Left colon (tissue), 2 donors: Measurements from ENCODE around the gene CRYBB1. TPM values are rescaled to one million over a fixed set of nuclear protein-coding genes. Genes with fewer than 3 reads are reported as not detected.
"Not testable (repeated sequence)": the region's sequence is repeated elsewhere in the genome, so short reads cannot be mapped to it uniquely, and the experiment has no call there.

Experiments used
- ATAC-seq: fragments of 200-7000 bp; cut with Tn5 transposase; one replicate; pipeline ENCODE4 v1.9.1; 2020; ENCODE audit warnings: mild to moderate bottlenecking, moderate library complexity
- DNase-seq, 2 donors: peaks; one replicate each; pipeline ENCODE4 v3.0.0-alpha.2; 2020
- intact Hi-C, 2 donors: fragments of 100-400 bp; cut with DNase I in 1 of 2; cut with micrococcal nuclease in 1 of 2; formaldehyde crosslinking; loops; one replicate each; pipeline versions ENCODE4 v1.11.2 to v1.14.0; 2022; cut with DNase I, micrococcal nuclease
- total RNA-seq, 2 donors: library from RNA; stranded (reverse); fragmentation: NEBNext Ultra II Directional; extraction: Animal tissue kit (Norgen Biotek cat#: 25700); gene quantifications; one replicate each; pipeline ENCODE4 v1.2.1, GENCODE V29; 2021
- donor health status: DM: no; HTN: no; CAD: no.
- donor health status: DM: yes; HTN: yes; CAD: no.

The CRYBB1 gene
- total RNA-seq, 2 donors from 2014 or later = 0.36 TPM; not detected in 1

DNA sequence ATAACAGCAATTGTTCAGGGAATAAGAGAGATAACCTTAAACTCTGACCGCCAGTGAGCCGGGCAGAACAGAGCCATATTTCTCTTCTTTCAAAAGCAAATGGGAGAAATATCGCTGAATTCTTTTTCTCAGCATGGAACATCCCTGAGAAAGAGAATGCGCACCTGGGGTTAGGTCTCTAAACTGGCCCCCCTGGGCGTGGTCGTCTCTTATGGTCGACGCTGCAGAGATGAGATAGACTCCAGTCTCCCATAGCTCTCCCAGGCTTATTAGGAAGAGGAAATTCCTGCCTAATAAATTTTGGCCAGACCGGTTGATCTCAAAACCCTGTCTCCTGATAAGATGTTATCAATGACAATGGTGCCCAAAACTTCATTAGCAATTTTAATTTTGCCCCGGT lies 4.1 kb downstream of the CRYBB1 start:
- DNase-seq, ATAC-seq, intact Hi-C loops: not testable (repeated sequence)

DNA sequence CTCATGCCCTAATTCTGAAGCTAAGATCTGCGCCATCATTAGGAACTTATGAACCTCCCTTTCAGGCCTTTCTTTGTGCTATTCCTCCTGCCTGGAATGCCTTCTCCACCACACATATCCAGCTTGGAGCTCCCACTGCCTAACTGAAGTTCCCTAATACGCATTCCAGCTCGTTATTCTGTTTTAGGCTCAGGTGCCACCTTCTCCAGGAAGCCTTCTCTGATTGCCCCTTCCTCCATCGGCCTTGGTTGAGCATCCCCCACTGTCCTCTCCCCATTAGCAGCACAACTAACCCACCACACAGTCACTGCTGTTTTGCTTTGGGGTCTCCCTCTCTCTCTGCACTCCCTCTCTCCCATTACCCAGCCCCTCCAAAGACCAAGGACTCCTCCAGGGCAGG lies 5.2 kb downstream of the CRYBB1 start:
- no peak for ATAC-seq
- intact Hi-C loops = no loop called here
- DNase-seq = no peak

DNA sequence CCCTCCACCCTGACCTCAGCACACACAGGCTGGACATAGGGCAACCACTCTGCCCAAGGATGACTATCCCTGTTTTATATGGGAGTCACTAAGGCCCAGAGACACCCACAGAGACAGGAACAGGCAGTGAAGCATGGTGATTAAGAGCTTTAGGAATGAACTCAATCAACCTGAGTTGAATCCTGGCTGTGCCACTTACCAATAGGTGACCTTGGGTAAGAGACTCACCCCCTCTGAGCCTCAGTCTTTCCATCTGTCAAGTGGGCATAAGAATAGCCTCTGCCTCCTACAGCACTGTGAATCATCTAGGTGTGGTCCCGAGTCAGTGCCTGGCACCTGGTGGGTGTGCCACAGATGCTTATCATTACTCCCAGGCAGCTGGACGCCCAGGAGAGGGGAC lies 6.8 kb downstream of the CRYBB1 start:
- no peak for DNase-seq
- intact Hi-C loops = no loop called here
- ATAC-seq = no peak

DNA sequence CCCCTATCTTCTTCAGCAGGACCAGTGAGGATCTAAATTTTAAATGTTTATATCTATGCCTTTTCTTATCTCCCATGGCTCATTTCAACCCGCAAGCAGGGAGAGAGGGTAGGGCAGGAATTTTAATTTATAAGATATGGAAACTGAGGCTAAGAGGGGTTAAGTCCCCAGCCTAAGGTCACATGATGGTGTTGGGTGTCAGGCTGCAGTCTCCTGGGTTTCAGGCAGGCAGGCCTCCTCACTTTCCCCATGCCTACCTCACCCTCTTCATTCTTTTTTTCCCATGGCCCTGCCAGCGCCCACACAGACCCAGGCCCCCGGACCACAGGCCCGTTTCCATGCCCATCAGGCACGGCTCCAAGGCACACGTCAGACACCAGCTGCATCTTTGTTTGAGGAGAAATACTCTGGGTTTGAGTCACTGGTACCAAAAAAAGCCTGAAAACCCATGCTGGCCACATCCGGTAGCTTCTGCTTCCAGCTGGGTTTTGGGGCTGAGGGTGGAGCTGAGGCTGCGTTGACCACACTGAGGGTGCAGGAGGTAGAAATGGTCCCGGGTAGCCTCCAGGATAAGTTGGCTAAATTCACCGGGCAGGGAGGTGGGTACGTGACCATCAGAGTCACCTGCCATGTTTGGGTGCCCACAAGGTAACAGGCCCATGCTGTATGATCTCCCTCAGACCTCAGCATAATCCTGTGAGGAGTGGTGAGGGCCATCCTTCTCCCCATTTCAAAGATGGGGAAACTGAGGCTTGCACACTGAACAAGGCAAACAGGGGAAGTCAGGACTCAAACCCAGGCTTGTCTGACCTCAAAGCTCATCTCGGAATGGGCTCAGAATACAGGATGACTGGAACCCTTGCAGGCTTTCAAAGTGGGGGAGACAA lies 7.5 kb downstream of the CRYBB1 start:
- intact Hi-C loops = no loop called here
- DNase-seq = peak; percentile 48 to 56
- ATAC-seq = no peak

DNA sequence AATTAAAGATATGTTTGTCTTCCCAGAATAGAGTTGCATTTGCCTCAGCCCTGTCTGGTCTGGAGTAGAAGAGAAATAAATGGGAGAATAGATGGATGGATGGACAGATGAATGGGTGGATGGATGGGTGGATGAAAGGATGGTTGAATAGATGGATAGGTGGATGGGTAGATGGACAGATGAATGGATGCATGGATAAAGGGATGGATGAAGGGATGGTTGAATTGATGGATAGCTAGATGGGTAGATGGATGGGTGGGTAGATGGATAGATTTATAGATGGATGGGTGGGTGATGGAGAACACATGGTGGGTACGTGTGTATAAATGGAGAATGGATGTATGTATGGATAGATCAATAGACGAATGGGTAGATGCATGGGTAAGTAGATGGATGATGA lies 8.5 kb downstream of the CRYBB1 start:
- intact Hi-C loops = no loop called here
- no peak for ATAC-seq
- DNase-seq = no peak

DNA sequence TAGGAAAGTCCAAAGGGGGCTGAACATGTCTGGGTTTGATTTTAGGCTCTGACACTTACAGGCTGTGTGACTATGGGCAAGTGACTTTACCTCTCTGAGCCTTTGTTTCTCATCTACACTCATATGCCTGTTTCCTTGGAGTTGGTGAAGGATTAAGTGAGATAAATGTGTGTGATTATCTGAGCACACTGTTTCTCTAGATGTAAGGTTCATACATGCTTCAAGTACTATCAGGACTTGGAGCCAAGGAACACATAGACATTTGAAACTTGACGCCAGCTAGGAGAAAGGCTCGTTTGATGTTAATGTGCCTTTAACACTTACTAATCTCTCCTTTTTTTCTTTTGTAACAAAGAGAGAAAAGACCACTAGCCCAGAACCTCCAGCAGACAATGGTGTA lies 9.7 kb downstream of the CRYBB1 start:
- DNase-seq (no peak), ATAC-seq (no peak)
- intact Hi-C loops = no loop called here

DNA sequence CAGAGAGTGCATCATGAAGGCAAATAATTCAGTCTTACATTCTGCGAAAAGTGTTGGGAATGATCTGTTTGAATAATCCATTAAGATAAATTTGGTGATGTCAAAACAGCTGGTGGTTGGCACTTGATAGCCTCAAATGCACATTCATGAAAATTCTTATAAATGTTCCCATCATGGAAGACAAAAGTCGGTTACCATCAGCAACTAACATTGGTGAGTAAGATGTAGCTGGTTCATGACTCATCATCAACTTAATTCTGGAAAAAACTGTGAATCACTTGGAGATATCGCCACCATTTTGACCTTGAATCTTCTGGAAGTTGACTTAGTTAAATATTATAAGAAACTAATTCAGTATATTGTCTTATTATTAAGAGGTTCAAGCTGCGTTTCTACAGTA lies 11.2 kb downstream of the CRYBB1 start:
- ATAC-seq (no peak), DNase-seq (no peak)
- intact Hi-C loops = no loop called here

DNA sequence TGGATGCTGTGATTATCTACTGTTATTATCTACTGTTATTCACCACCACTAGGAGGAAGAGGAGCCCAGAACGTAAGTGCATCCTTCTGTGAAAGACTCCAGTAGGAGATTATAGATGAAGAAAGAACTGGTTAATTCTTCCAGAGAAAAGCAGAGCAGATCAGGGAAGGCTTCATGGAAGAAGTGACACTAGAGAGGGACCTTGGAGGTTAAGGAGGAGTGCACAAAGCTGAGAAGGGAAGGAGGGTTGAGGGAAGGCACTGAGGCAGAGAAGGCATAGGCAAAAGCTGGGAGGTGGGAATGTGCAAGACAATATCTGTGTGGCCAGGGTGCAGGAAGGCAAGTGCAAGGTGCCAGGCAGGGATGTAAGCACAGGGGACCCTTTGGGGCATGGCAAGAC lies 13.5 kb downstream of the CRYBB1 start:
- intact Hi-C loops = no loop called here
- no peak for DNase-seq

DNA sequence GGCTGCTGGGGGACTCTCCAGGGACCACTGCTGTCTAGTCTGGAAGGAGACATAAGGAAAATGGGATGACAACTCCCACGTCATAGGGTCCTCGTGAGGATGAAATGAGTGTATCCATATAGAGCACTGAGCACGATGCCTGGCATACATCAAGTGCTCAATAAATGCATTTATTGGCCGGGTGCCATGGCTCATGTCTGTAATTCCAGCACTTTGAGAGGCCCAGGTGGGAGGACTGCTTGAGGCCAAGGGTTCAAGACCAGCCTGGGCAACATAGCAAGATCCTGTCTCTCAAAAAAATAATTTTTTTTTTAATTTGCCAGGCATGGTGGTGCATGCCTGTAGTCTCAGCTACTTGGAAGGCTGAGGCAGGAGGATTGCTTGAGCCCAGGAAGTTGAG lies 15.7 kb downstream of the CRYBB1 start:
- intact Hi-C loops = no loop called here
- ATAC-seq = no peak
- DNase-seq = no peak

More for the DNA sequence above, 13.5 kb downstream of the CRYBB1 start:
- ATAC-seq = no peak

DNA sequence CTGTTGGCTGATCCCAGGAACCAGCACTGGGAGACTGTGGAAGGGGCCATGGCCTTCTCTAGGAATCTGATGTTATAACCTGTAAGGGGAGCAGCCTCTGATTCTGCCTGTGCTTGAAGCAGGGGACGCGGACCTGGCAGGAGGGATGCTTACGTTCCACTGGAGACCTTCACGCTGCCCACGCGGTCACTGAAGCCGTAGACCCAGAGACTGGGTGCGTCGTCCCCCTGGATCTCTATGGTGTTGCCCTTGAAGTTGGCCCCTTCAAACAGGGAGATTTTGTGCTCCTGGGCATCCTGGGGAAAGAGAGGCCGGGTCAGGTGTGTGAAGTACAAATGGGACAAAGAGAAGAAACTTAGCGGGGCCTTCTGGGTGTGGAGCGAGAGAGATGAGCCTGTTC lies 16.1 kb downstream of the CRYBB1 start:
- ATAC-seq (no peak), DNase-seq (peak in 1 of 2 donors; percentile 7)
- intact Hi-C loops = no loop called here

DNA sequence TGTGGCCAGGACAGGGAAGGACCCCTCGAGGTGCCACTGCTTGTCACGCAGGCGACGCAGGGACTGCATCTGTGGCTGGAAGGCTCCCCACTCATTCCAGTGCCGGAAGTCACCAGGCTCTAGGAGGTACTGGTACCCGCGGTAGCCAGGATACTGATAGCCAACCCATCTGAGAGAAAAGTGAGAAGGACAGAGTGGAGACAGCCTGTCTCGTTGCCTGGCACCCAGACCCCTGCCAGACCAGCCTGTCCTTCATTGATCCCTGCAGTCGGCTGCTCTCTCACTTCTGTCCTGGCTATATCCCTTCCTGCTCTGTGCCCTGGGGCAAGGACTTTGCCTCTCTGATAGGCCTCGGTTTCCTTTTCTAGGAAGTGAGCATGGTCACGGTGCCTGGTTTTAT lies 18.3 kb downstream of the CRYBB1 start:
- peak in 1 of 2 donors; percentile 14 for DNase-seq
- intact Hi-C loops = no loop called here
- ATAC-seq = no peak

DNA sequence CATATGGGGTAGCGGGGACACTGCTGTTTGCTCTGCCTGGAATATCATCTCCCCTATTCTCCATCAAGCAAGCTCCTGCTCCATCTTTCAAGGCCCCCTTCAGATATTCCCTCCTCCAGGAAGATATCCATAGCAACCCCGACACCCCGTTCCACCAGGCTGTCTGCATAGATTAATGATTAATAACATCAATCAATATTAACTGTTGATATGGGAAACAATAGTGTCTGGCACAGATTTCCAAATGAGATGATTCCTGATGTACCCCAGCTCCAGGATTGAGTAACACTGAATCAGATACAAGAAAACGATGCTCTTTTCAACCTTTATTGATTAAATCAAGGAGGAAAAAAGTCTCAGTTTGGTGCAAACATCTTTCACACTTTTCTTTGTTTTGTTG lies 20.3 kb downstream of the CRYBB1 start:
- intact Hi-C loops = no loop called here
- ATAC-seq = no peak
- DNase-seq = no peak

DNA sequence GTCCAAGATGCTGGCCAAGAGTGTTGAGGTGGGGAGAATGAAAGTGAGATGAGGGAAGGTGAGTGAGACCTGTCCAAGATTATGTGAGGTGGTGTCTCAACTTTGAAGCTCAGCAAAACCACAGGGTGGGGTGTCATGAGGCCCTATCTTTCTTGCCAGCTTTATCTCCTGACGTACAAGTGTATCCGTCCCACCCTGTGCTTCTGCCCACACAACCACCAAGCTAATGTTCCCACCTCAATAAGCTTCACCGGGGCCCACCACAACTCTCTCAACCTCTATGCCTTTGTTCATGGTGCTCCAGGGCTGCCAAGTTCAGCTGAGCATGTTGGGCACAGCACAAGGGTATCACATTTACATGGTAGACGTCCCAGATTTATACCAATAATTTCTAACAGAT lies 20.8 kb downstream of the CRYBB1 start:
- DNase-seq (peak in 1 of 2 donors; percentile 4), ATAC-seq (no peak)
- intact Hi-C loops = no loop called here

DNA sequence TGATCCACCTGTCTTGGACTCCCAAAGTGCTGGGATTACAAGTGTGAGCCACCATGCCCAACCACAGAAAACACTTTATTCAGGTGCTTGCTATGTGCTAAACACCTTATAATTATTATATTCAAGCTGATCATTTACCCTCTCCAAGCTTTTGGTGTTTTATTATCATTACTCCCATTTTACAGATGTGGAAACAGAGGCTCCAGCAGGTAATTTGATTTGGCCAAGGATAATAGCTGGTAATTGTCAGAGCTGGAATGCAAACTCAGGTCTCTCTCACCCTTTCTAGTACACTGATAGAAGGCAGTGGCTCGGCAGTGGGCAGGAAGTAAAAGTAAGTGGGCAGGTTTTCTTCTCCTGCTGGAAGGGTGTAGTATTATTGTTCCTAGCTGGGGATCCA lies 24.1 kb downstream of the CRYBB1 start:
- intact Hi-C loops = no loop called here
- DNase-seq (no peak), ATAC-seq (no peak)

DNA sequence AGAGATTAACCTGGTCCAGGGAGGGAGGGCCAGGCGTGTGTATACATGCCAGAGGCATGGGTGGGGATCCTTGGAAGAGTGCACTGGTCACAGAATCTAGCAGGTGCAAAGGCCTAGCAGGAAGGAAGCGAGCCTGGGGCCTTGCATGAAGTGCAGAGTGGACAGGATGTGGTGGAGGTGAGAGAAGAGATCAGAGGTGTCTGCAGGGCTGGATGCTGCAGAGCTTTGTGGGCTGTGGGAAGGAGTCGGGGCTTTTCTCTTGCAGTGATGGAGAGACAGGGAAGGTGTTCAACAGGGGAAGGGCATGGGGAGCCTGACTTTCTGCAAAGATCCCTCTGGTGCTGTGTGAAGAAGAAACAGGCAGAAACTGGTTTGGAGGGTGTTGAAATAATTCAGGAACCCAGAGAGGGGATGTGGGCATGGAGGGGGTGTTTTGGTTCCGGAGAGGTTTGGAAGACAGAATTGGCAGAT lies 25.4 kb downstream of the CRYBB1 start:
- intact Hi-C loops = no loop called here
- peak; percentile 31 for ATAC-seq
- DNase-seq = peak; percentile 42 to 52

DNA sequence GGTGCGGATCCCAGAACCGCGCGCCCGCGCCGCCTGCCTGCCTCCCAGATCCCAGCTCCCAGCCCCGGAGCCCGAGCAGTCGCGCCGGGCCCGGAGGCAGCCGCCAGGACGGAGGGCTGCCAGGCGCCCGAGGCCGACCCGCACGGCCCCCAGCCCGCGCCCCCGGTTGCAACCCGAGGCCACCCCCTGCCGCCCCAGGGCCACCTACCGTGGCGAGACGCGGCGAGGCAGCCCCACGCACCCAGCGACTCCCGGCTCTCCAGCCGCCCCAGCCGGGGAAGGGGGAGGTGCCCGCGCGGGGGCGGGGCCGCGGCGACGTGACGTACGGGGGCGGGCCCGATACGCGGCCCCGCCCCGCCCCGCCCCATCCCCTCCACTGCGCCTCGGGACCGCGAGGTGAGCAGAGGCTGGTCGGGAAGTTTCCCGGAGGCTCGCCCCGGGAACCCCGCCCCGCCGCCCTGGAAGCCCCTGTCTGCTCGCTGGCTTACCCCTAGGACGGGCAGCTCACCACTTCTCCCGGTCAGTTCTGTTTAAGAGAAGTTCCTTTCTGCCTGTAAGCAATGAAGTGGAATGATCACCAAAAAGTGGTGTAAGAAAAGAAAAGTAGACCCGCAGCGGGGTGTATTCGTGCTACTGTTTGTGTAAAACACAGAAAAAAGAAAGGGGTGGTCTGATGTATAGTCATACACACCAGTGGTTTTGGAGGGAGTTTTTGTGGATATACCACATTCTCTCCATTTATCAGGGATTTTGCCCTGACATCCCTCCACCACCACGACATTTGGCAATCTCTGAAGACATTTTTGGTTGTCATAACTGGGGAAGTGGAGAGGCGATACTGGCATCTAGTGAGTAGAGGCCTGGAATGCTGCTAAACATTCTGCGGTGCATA lies 27.7 kb downstream of the CRYBB1 start, which contains the start of gene TPST2:
TPST2 (minus strand) TSS at position 288 of the 892 bp plus-strand sequence. CDS start 48,502 bp downstream, outside the sequence.
- intact Hi-C loops = no loop called here
- ATAC-seq (peak; percentile 93), DNase-seq (peak; percentile 64 to 82)

DNA sequence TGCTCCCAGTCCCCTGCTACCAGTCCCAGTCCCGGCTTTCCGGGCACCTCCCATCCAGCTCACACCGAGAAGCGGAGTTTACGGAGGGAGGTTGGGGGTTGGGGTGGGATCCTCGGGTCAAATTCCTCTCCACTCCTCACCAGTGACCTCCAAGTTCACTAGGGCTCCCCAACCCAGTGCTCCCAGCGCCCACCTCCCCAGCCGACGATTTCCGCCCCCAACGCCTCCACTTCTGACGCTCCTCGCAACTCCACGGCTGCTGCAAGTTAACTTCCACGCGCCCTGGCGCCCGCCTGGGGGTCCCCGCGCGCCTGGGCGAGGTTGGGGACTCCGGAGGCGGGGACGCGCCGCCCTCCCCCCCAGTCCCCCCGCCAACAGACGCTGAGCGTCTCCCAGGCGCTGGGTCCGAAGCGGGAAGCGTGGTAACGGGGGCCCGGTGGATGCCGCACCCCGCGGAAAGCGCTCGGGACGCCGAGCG lies 28.4 kb downstream of the CRYBB1 start:
- intact Hi-C loops = no loop called here
- peak; percentile 57 for DNase-seq
- peak; percentile 59 for ATAC-seq

DNA sequence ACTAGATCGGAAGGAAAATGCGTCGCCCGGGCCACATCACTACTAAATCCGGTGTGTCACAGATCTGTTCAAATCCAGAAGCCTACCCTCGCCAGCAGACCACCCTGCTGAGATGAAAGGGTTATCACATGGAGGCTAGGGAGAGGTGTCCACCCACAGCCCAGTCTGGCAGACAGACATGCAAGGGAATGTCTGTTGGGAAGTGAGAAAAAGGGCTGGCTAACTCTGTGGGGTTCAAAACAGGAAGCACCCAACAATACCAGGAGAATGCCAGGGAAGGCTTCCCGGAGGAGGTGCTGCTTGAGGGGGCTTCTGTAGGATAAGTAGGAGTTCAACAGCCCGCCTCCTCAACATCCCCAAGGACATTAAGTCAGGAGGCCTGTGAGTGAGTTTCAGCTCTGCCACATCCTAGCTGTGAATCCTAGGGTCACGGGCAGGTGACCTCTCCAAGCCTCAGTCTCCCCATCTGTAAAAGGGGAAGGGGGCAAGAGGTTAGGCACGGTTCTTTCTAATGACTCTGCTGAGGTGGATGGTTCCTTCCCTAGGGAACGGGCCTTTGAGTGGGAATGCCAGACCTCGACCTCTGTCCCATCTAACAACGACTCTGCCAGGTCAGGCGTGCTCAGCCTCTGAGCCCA lies 29.0 kb downstream of the CRYBB1 start:
- intact Hi-C loops = no loop called here
- ATAC-seq = no peak
- DNase-seq = no peak

DNA sequence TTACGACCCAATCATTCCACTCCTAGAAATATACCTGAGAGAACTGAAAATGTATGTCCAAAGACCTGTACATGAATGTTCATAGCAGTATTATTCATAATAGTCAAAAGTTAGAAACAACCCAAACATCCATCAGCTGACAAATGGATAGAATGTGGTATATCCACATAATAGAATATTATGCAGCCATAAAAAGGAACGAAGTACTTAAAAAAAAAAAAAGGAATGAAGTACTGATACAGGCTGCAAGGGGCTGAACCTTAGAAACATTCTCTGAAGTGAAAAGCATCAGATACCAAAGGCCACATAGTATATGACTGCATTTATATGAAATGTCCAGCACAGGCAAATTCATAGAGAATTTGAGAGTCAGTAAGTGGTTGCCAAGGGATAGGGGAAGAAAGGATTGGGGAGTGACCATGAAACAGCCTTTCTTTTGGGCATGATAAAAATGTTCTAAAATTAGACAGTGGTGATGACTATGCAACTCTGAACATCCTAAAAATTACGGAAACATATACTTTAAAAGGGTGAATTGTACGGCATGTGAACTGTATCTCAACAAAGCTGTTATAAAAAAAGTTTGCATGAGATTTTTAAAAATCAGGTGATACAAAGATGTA lies 29.7 kb downstream of the CRYBB1 start:
- intact Hi-C loops = no loop called here
- ATAC-seq = no peak
- DNase-seq = no peak
